Activated CD8-positive, alpha-beta T cell treated with anti-CD3 and anti-CD28 coated beads for 36 hours (primary cell): ENCODE results near the gene TYW3. TPM values are rescaled to one million over a fixed set of nuclear protein-coding genes. Genes with fewer than 3 reads are reported as not detected.
"Not testable (repeated sequence)": the region's sequence is repeated elsewhere in the genome, so short reads cannot be mapped to it uniquely, and the experiment has no call there.

ENCODE experiments used
- ATAC-seq: fragments of 200-7000 bp; cut with Tn5 transposase; one replicate; pipeline ENCODE4 v1.10.0; 2021; ENCODE audit warnings: mild to moderate bottlenecking, moderate library complexity
- CTCF ChIA-PET: fragments of 350-600 bp; sonication (Branson Sonifier 250); formaldehyde crosslinking; loops from one replicate; lab custom pipeline; 2021; ENCODE audit warnings: antibody characterized with exemption; lab: Charles Lee
- POLR2A ChIA-PET: fragments of 350-600 bp; sonication (Branson Sonifier 250); formaldehyde crosslinking; loops from one replicate; lab custom pipeline; 2021; ENCODE audit warnings: antibody characterized with exemption; lab: Charles Lee
- DNase-seq: peaks from one replicate; pipeline ENCODE4 v3.0.0-alpha.2; 2020
- H3K27ac Mint-ChIP-seq: one replicate; pipeline ENCODE4 v1.8.0; 2021; ENCODE audit warnings: mild to moderate bottlenecking, mixed read lengths
- H3K27me3 Mint-ChIP-seq: one replicate; pipeline ENCODE4 v1.8.0; 2021; ENCODE audit warnings: mixed read lengths
- H3K36me3 Mint-ChIP-seq: one replicate; pipeline ENCODE4 v1.8.0; 2021; ENCODE audit warnings: low read depth, mixed read lengths
- H3K4me1 Mint-ChIP-seq: one replicate; pipeline ENCODE4 v1.8.0; 2021; ENCODE audit warnings: low read depth, mixed read lengths
- H3K4me3 Mint-ChIP-seq: one replicate; pipeline ENCODE4 v1.8.0; 2021; ENCODE audit warnings: mild to moderate bottlenecking, moderate library complexity, mixed read lengths
- H3K9me3 Mint-ChIP-seq: one replicate; pipeline ENCODE4 v1.8.0; 2021; ENCODE audit warnings: mixed read lengths
- intact Hi-C: fragments of 100-400 bp; cut with micrococcal nuclease; formaldehyde crosslinking; loops from one replicate; pipeline ENCODE4 v1.10.0; 2022
- total RNA-seq, 2 experiments: library from RNA; stranded (reverse); gene quantifications; one replicate each; pipeline ENCODE4 v1.2.3, GENCODE V29; 2021
- TF ChIP-seq, protein P1 (sequence below): fragments of 200-600 bp; IDR thresholded peaks from one replicate; pipeline ENCODE4 v1.8.0; 2022; ENCODE audit warnings: antibody characterized with exemption, mild to moderate bottlenecking

Gene TYW3
- total RNA-seq, 2 experiments from 2014 or later, result 22.0 to 24.4 TPM

- TF ChIP-seq, protein P1, sequence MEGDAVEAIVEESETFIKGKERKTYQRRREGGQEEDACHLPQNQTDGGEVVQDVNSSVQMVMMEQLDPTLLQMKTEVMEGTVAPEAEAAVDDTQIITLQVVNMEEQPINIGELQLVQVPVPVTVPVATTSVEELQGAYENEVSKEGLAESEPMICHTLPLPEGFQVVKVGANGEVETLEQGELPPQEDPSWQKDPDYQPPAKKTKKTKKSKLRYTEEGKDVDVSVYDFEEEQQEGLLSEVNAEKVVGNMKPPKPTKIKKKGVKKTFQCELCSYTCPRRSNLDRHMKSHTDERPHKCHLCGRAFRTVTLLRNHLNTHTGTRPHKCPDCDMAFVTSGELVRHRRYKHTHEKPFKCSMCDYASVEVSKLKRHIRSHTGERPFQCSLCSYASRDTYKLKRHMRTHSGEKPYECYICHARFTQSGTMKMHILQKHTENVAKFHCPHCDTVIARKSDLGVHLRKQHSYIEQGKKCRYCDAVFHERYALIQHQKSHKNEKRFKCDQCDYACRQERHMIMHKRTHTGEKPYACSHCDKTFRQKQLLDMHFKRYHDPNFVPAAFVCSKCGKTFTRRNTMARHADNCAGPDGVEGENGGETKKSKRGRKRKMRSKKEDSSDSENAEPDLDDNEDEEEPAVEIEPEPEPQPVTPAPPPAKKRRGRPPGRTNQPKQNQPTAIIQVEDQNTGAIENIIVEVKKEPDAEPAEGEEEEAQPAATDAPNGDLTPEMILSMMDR, result no peak
- POLR2A ChIA-PET, result no interaction called here
- CTCF ChIA-PET, result no interaction called here
- Mint-ChIP-seq H3K36me3 (peaks cover 32% of the 10 kb centered on the region), H3K27ac (no peak overlapping the region), H3K27me3 (no peaks in the 10 kb centered on the region), H3K9me3 (peaks cover 13% of the 10 kb centered on the region), H3K4me3 (no peak overlapping the region), H3K4me1 (peaks cover 18% of the 10 kb centered on the region)
- DNase-seq (no peak), ATAC-seq (no peak)
- intact Hi-C loops, result no loop called here
These were observed 6.9 kb upstream of the TYW3 start for GRCh38 chr1:74726063-74726462.

GRCh38 chr1:74728736-74729135 is 4.2 kb upstream of the TYW3 start:
- no peak overlapping the region for H3K4me3 Mint-ChIP-seq

GRCh38 chr1:74729741-74730478 is 3.0 kb upstream of the TYW3 start:
- Mint-ChIP-seq H3K9me3 (peaks cover 13% of the 10 kb centered on the region), H3K4me3 (no peak overlapping the region), H3K36me3 (peaks cover 23% of the 10 kb centered on the region), H3K27me3 (no peaks in the 10 kb centered on the region), H3K4me1 (peaks cover 33% of the 10 kb centered on the region), H3K27ac (no peak overlapping the region)
- POLR2A ChIA-PET, result no interaction called here
- intact Hi-C loops, result loop anchor here (10.0 kb wide), 1 partner anchor 535 kb away; the partner anchor contains the start of genes FPGT and LRRIQ3
- ATAC-seq, result no peak
- no peak for DNase-seq
- CTCF ChIA-PET, result interaction anchor here (0.9 kb wide), 1 partner anchor 39 kb away, joined by 3 read pairs; no protein-coding TSS in a partner anchor
- TF ChIP-seq, protein P1, result no peak

More at GRCh38 chr1:74728736-74729135, 4.2 kb upstream of the TYW3 start:
- H3K27me3 Mint-ChIP-seq, result no peaks in the 10 kb centered on the region
- DNase-seq, result no peak
- TF ChIP-seq, protein P1, result no peak
- peaks cover 25% of the 10 kb centered on the region for H3K36me3 Mint-ChIP-seq
- H3K4me1 Mint-ChIP-seq, result peaks cover 25% of the 10 kb centered on the region
- intact Hi-C loops, result no loop called here
- ChIA-PET POLR2A (no interaction called here), CTCF (interaction anchor here (0.9 kb wide), 1 partner anchor 38 kb away, joined by 3 read pairs; no protein-coding TSS in a partner anchor)
- H3K27ac Mint-ChIP-seq, result no peak overlapping the region
- peaks cover 13% of the 10 kb centered on the region for H3K9me3 Mint-ChIP-seq
- no peak for ATAC-seq

DNA sequence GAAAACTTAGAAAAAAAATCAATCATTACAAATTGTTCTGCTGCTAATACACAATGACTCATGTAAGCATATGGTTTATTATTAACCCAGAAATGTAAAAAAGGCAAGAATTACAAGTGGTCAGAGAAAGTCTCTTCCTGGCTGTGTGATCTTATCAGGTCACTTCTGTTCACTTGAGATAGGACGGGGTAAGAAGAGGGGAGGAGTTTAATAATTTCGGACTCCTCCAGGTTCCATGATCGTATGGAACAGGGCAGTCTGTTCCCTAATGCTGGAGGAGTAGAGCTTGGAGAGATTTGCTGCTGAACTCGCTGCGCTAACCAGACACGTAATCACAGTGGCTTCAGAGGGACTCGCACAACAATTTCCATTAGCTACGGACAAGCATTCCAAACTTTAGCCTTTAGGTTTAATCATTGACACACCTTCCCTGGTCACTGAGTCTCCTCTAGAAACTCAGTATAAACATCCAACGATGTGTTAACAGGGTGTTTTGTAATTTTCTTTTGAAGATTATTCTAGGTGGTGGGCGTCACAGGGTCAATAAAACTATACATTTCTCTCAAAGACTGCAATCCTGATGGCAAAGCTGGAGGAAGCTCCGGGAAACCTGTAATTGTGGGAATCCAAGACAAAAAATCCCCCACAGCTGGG is 1.4 kb upstream of the TYW3 start:
- DNase-seq (no peak), ATAC-seq (no peak)
- H3K36me3 Mint-ChIP-seq, result peaks cover 19% of the 10 kb centered on the region
- H3K4me3 Mint-ChIP-seq, result no peak overlapping the region
- TF ChIP-seq, protein P1, result no peak
- H3K9me3 Mint-ChIP-seq, result peaks cover 4% of the 10 kb centered on the region
- ChIA-PET CTCF (interaction anchor here (2.8 kb wide), 1 partner anchor 8 kb away, joined by 15 read pairs; no protein-coding TSS in a partner anchor), POLR2A (interaction anchor here (2.4 kb wide), 1 partner anchor 9 kb away, joined by 7 read pairs; no protein-coding TSS in a partner anchor)
- peaks cover 39% of the 10 kb centered on the region for H3K4me1 Mint-ChIP-seq
- H3K27ac Mint-ChIP-seq, result no peak overlapping the region
- intact Hi-C loops, result loop anchor here (10.0 kb wide), 1 partner anchor 537 kb away; the partner anchor contains the start of genes FPGT and LRRIQ3
- no peaks in the 10 kb centered on the region for H3K27me3 Mint-ChIP-seq

DNA sequence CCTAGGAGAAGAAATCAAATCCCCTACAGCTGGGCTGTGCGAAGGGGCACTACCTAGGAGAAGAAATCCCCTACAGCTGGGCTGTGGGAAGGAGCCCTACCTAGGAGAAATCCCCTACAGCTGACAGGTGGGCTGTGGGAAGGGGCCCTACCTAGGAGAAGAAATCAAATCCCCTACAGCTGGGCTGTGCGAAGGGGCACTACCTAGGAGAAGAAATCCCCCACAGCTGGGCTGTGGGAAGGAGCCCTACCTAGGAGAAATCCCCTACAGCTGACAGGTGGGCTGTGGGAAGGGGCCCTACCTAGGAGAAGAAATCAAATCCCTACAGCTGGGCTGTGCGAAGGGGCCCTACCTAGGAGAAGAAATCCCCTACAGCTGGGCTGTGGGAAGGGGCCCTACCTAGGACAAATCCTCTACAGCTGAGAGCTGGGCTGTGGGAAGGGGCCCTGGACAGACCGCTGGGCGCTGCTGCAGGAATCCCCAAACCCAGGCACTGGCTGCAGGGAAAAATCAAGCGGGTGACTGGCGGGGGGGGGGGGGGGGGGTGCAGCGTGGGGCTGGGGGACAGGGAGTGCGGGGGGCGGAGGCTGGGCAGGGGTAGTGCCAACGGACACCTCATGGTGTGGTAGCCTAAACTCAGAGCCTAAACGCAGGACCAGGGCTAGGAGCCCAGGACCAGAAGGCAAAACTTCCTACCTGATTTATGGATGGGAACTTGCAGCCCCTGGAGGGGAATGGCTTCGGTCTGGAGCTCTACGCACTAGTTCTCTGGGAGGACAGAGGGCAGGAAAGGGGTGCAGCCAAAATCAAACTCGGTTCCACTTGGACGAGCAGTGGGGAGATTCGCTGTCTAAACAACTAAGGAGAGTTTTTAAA is 643 bp upstream of the TYW3 start:
- DNase-seq (peak; percentile 49), ATAC-seq (peak; percentile 22)
- H3K36me3 Mint-ChIP-seq, result peaks cover 18% of the 10 kb centered on the region
- ChIA-PET CTCF (interaction anchor here (0.7 to 2.8 kb wide), 6 partner anchors 9 to 241 kb away, joined by 3 to 15 read pairs (median 4); no protein-coding TSS in a partner anchor), POLR2A (interaction anchor here (1.4 to 2.4 kb wide), 2 partner anchors 10 to 14 kb away, joined by 4 to 7 read pairs; no protein-coding TSS in a partner anchor)
- H3K4me1 Mint-ChIP-seq, result peaks cover 39% of the 10 kb centered on the region
- intact Hi-C loops, result loop anchor here (10.0 kb wide), 1 partner anchor 538 kb away; the partner anchor contains the start of genes FPGT and LRRIQ3
- H3K27me3 Mint-ChIP-seq, H3K9me3 Mint-ChIP-seq: not testable (repeated sequence)
- H3K27ac Mint-ChIP-seq, result peak overlapping the region; percentile 99
- H3K4me3 Mint-ChIP-seq, result peak overlapping the region; percentile 81
